Lower leg skin (tissue), 4 donors: ENCODE measurements around the gene GNG4. TPM values are rescaled to one million over a fixed set of nuclear protein-coding genes. Genes with fewer than 3 reads are reported as not detected.

Source experiments
- DNase-seq, 2 donors: peaks; one replicate each; pipeline ENCODE4 v3.0.0-alpha.2; 2019; ENCODE audit warnings: low spot score in 2 of 2
- H3K4me3 ChIP-seq: fragments of 200-600 bp; sonication (generic); 2 replicates; pipeline ENCODE4 v1.5.1; 2017; ENCODE audit warnings: mild to moderate bottlenecking, low read depth; ENCODE audit not compliant: poor library complexity, severe bottlenecking
- CTCF ChIP-seq, 3 donors: fragments of 450-650 bp; IDR thresholded peaks; one replicate each; pipeline ENCODE4 v1.5.1; 2016; ENCODE audit warnings: antibody characterized with exemption in 3 of 3, mild to moderate bottlenecking in 3 of 3, moderate library complexity in 2 of 3
- POLR2A ChIP-seq, 2 donors: fragments of 450-650 bp; IDR thresholded peaks; one replicate each; pipeline ENCODE4 v1.6.1; 2016 to 2017; ENCODE audit warnings: antibody characterized with exemption in 2 of 2, mild to moderate bottlenecking in 1 of 2, moderate library complexity in 1 of 2
- WGBS, 2 donors: methylation state at CpG; one replicate each; pipeline ENCODE4 v1.1.5; 2018; 5-methylcytosine and 5-hydroxymethylcytosine counted together
- intact Hi-C: fragments of 100-400 bp; cut with DNase I; formaldehyde crosslinking; loops from one replicate; pipeline ENCODE4 v1.15.0; 2023; ENCODE audit warnings: low total_unique reads
- total RNA-seq, 4 donors: library from RNA; depleted of rRNA; stranded (reverse); fragments of >200 nt; gene quantifications; one replicate each; pipeline ENCODE4 v1.1.0, GENCODE V29; 2016

GNG4 gene
- total RNA-seq, 4 donors from 2014 or later, result 0.12 to 0.39 (median 0.17) TPM; not detected in 1

GRCh38 chr1:235637756-235638534 is 11.6 kb downstream of the GNG4 start:
- no peak overlapping the region for H3K4me3 ChIP-seq
- 78 to 80% methylated on average over 10 of the region's 10 CpGs for WGBS, 2 donors
- peak in 1 of 2 donors; percentile 71 for DNase-seq
- TF ChIP-seq POLR2A (IDR thresholded peaks at IDR 0.05) (no peak), CTCF (IDR thresholded peaks at IDR 0.05) (no peak)
- intact Hi-C loops, result no loop called here

GRCh38 chr1:235635938-235636662 is 13.5 kb downstream of the GNG4 start:
- WGBS, 2 donors, result 53 to 61% methylated on average over 10 to 12 of the region's 12 CpGs
- intact Hi-C loops, result no loop called here
- TF ChIP-seq POLR2A (IDR thresholded peaks at IDR 0.05), result no peak
- TF ChIP-seq CTCF (IDR thresholded peaks at IDR 0.05), result no peak
- H3K4me3 ChIP-seq, result no peak overlapping the region
- DNase-seq, result no peak

- DNase-seq, result no peak
- no peak overlapping the region for H3K4me3 ChIP-seq
- 24 to 35% methylated on average over 14 of the region's 14 CpGs for WGBS, 2 donors
- no peak for TF ChIP-seq CTCF (IDR thresholded peaks at IDR 0.05)
- TF ChIP-seq POLR2A (IDR thresholded peaks at IDR 0.05), result no peak
- intact Hi-C loops, result no loop called here
Measured at GRCh38 chr1:235632506-235633401, 16.8 kb downstream of the GNG4 start.

GRCh38 chr1:235631816-235632215 is 17.8 kb downstream of the GNG4 start:
- H3K4me3 ChIP-seq, result no peak overlapping the region
- WGBS, 2 donors, result 92 to 96% methylated on average over 7 of the region's 7 CpGs
- no peak for DNase-seq
- intact Hi-C loops, result no loop called here
- no peak for TF ChIP-seq CTCF (IDR thresholded peaks at IDR 0.05)
- no peak for TF ChIP-seq POLR2A (IDR thresholded peaks at IDR 0.05)

- 88 to 91% methylated on average over 9 to 10 of the region's 10 CpGs for WGBS, 2 donors
- H3K4me3 ChIP-seq, result no peak overlapping the region
- no peak for DNase-seq
- TF ChIP-seq CTCF (IDR thresholded peaks at IDR 0.05) (no peak), POLR2A (IDR thresholded peaks at IDR 0.05) (no peak)
- intact Hi-C loops, result no loop called here
Measured at GRCh38 chr1:235628316-235629005, 21.1 kb downstream of the GNG4 start.
